Thyroid gland (tissue), 4 donors: ENCODE data around the gene PRM2. TPM values are rescaled to one million over a fixed set of nuclear protein-coding genes. Genes with fewer than 3 reads are reported as not detected.

Experiments used
- DNase-seq, 2 donors: peaks; one replicate each; pipeline ENCODE4 v3.0.0-alpha.2; 2019
- H3K27ac ChIP-seq, 3 donors: fragments of 200-600 bp; sonication (generic); 1 replicate in 2 of 3; 2 replicates in 1 of 3; pipeline ENCODE4 v1.5.1; 2016 to 2019; ENCODE audit warnings: mild to moderate bottlenecking in 1 of 3, moderate library complexity in 1 of 3
- H3K27me3 ChIP-seq: fragments of 200-600 bp; sonication (generic); one replicate; pipeline ENCODE4 v1.5.1; 2019
- H3K36me3 ChIP-seq, 2 donors: fragments of 200-600 bp; sonication (generic); one replicate each; pipeline ENCODE4 v1.5.1; 2016 to 2019
- H3K4me1 ChIP-seq, 2 donors: fragments of 200-600 bp; sonication (generic); one replicate each; pipeline ENCODE4 v1.5.1; 2017 to 2019
- H3K4me3 ChIP-seq, 3 donors: fragments of 200-600 bp; sonication (generic); replicated peaks in 1 of 3; 1 replicate in 2 of 3; 2 replicates in 1 of 3; pipeline ENCODE4 v1.5.1; 2016; ENCODE audit warnings: mild to moderate bottlenecking in 1 of 3
- H3K9me3 ChIP-seq: fragments of 200-600 bp; sonication (generic); one replicate; pipeline ENCODE4 v1.5.1; 2017
- POLR2A ChIP-seq, 2 donors: fragments of 450-650 bp; IDR thresholded peaks; one replicate each; pipeline ENCODE4 v1.6.1; 2017; ENCODE audit warnings: antibody characterized with exemption in 2 of 2, mild to moderate bottlenecking in 2 of 2, moderate library complexity in 1 of 2
- WGBS, 2 donors: methylation state at CpG; one replicate each; pipeline ENCODE4 v1.1.5; 2017; 5-methylcytosine and 5-hydroxymethylcytosine counted together
- intact Hi-C: fragments of 100-400 bp; cut with DNase I; formaldehyde crosslinking; loops from one replicate; pipeline ENCODE4 v1.15.1; 2023
- total RNA-seq, 4 donors: library from RNA; depleted of rRNA; stranded (reverse); fragments of >200 nt; gene quantifications; one replicate each; pipeline ENCODE4 v1.2.3, GENCODE V29; 2016
- TF ChIP-seq, protein P1 (sequence below), 6 experiments: fragments of 200-600 bp in 3 of 6; fragments of 450-650 bp in 3 of 6; sonication (generic) in 3 of 6; IDR thresholded peaks; one replicate each; pipeline ENCODE4 v1.5.1; 2016 to 2019; ENCODE audit warnings: antibody characterized with exemption in 6 of 6, mild to moderate bottlenecking in 2 of 6, inconsistent platforms in 1 of 6, moderate library complexity in 1 of 6

Gene PRM2
- total RNA-seq, 4 donors from 2014 or later: 8.2 to 64.4 TPM; not detected in 2

DNA sequence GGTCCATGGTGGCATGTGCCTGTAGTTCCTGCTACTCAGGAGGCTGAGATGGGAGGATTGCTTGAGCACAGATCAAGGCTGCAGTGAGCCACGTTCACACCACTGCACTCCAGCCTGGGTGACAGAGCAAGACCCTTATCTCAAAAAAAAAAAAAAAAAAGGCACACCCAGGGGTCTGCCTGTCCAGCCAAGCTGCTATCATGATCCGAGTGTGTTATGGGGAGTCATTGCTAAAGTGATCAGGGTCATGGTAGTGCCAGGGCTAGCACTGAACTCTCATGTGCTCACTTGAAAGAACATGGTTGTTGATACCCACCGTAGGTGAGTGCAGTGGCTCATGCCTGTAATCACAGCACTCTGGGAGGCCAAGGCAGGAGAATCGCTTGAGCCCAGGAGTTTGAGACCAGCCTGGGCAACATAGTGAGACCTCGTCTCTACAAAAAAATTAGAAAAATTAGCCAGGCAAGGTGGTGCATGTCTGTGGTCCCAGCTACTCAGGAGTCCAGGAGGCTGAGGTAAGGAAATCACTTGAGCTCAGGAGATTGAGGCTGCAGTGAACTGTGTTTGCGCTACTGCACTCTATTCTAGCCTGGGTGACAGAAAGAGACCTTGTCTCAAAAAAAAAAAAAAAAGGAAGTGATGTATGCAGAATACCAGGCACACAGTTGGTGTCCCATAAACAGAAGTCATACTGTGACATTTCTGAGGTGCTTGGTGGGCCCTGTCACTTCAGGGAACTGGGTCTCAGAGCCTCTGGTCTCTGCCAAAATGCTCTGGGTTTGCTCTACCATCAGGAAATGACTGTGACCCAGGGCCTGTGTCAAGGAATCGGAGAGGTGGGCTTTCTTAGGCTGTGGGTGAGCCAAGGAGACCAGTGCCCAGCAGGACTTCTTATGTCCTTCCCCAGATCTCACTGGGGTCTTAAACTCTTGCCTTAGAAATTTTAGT is 2.7 kb upstream of the PRM2 start:
- no peaks in the 10 kb centered on the region for H3K9me3 ChIP-seq
- DNase-seq: no peak
- intact Hi-C loops: no loop called here
- H3K4me1 ChIP-seq: no peaks in the 10 kb centered on the region
- no peak overlapping the region for H3K4me3 ChIP-seq
- H3K36me3 ChIP-seq: no peaks in the 10 kb centered on the region
- H3K27ac ChIP-seq: no peak overlapping the region
- no peak for TF ChIP-seq POLR2A (IDR thresholded peaks at IDR 0.05)
- TF ChIP-seq, protein P1, sequence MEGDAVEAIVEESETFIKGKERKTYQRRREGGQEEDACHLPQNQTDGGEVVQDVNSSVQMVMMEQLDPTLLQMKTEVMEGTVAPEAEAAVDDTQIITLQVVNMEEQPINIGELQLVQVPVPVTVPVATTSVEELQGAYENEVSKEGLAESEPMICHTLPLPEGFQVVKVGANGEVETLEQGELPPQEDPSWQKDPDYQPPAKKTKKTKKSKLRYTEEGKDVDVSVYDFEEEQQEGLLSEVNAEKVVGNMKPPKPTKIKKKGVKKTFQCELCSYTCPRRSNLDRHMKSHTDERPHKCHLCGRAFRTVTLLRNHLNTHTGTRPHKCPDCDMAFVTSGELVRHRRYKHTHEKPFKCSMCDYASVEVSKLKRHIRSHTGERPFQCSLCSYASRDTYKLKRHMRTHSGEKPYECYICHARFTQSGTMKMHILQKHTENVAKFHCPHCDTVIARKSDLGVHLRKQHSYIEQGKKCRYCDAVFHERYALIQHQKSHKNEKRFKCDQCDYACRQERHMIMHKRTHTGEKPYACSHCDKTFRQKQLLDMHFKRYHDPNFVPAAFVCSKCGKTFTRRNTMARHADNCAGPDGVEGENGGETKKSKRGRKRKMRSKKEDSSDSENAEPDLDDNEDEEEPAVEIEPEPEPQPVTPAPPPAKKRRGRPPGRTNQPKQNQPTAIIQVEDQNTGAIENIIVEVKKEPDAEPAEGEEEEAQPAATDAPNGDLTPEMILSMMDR (IDR thresholded peaks at IDR 0.05): no peak
- WGBS, 2 donors: 83 to 91% methylated on average over 7 of the region's 7 CpGs
- H3K27me3 ChIP-seq: no peaks in the 10 kb centered on the region

DNA sequence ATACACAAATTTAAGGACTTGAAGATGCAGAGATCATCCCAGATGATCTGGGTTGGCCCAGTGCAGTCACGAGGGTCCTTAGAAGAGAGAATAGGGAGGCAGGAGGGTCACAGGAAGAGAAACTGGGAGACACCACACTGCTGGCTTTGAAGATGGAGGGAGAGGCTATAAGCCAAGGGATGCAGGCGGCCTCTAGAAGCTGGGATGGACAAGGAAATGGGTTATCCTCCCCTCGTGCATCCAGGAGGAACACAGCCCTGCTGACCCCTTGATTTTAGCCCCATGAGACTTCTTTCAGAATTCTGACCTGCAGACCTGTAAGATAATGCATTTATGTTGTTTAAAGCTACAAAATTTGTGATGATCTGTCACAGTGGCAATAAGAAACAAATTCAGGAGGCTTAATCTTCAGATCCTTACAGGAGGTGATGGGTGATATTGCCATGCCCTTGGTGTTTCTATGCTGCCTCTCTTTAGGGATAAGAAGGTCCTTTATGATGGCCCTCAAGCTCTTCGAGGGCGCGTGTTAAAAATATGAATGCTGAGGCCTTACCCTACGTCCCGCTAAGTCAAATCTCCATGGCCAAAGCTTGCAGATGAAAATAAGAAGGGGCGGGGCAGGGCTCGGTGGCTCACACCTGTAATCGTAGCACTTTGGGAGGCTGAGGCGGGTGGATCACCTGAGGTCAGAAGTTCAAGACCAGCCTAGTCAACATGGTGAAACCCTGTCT is 1.5 kb upstream of the PRM2 start:
- Histone ChIP-seq H3K27ac (no peak overlapping the region), H3K27me3 (no peaks in the 10 kb centered on the region), H3K36me3 (no peaks in the 10 kb centered on the region), H3K4me3 (no peak overlapping the region), H3K9me3 (no peaks in the 10 kb centered on the region), H3K4me1 (no peaks in the 10 kb centered on the region)
- 87 to 89% methylated on average over 12 of the region's 12 CpGs for WGBS, 2 donors
- no peak for DNase-seq
- intact Hi-C loops: no loop called here
- TF ChIP-seq, protein P1 (IDR thresholded peaks at IDR 0.05): no peak
- no peak for TF ChIP-seq POLR2A (IDR thresholded peaks at IDR 0.05)

DNA sequence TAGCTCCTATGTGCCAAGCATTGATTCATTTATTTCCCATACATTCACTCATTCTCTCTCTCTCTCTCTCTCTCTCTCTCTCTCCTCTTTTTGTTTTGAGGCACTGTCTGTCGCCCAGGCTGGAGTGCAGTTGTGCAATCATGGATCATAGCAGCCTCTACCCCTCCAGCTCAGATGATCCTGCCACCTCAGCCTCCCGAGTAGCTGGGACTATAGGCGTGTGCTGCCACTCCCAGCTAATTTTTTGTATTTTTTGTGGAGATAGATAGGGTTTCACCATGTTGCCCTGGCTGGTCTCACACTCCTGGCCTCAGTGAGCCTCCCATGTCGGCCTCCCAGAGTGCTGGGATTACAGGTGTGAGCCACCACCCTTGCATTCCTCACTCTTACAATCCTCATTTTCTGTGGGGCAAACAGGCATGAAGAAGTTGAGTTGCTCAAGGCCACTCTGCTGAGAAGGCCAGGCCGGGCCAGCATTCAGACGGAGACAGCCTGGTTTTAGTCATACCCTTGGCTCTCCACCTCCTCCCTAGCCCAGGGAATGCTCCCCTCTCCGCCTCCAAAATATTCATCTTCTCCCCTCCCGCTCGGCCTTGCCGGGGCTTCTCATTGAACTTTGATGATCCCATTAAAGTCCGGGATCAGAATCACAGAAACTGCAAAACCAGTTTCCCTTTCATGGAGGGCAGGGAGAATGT is 765 bp upstream of the PRM2 start:
- TF ChIP-seq, protein P1 (IDR thresholded peaks at IDR 0.05): no peak
- TF ChIP-seq POLR2A (IDR thresholded peaks at IDR 0.05): no peak
- intact Hi-C loops: no loop called here
- WGBS, 2 donors: 91 to 93% methylated on average over 11 of the region's 11 CpGs
- H3K27ac ChIP-seq: no peak overlapping the region
- H3K36me3 ChIP-seq: no peaks in the 10 kb centered on the region
- no peaks in the 10 kb centered on the region for H3K27me3 ChIP-seq
- DNase-seq: no peak
- H3K9me3 ChIP-seq: no peaks in the 10 kb centered on the region
- no peaks in the 10 kb centered on the region for H3K4me1 ChIP-seq
- no peak overlapping the region for H3K4me3 ChIP-seq

DNA sequence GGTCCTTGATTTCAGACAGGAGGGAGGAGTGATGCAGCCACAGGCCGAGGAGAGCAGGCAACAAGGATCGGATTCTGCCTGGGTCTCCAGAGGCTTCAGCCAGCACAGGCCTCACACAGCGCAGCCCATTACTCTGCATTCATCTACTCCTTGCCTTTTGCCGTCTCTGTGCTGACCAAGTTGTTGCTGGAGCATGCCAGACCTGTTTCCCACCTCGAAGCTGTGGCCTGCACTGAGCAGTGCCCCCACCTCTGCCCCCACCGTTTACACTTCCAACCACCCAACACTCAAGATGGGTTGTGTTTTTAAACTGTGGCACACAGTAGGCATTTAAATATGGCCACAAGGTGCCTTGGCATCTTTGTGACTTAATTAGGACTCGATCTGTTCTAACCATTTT is 1.3 kb downstream of the PRM2 start:
- no peak for DNase-seq
- H3K4me1 ChIP-seq: no peaks in the 10 kb centered on the region
- no peak overlapping the region for H3K4me3 ChIP-seq
- 90 to 98% methylated on average over 7 of the region's 7 CpGs for WGBS, 2 donors
- no peaks in the 10 kb centered on the region for H3K27me3 ChIP-seq
- intact Hi-C loops: no loop called here
- TF ChIP-seq, protein P1 (IDR thresholded peaks at IDR 0.05): no peak
- TF ChIP-seq POLR2A (IDR thresholded peaks at IDR 0.05): no peak
- H3K27ac ChIP-seq: no peak overlapping the region
- H3K36me3 ChIP-seq: no peaks in the 10 kb centered on the region
- no peaks in the 10 kb centered on the region for H3K9me3 ChIP-seq
